Body of pancreas (tissue), 4 donors: Measurements from ENCODE around the gene HKDC1.

Source experiments
- POLR2A ChIP-seq, 3 donors: fragments of 450-650 bp; IDR thresholded peaks; one replicate each; pipeline ENCODE4 v1.6.1; 2016; ENCODE audit warnings: antibody characterized with exemption in 3 of 3, mild to moderate bottlenecking in 2 of 3
- TF ChIP-seq, protein P1 (sequence below), 7 experiments: fragments of 450-650 bp in 4 of 7; fragments of 200-600 bp in 3 of 7; sonication (generic) in 3 of 7; IDR thresholded peaks; one replicate each; pipeline ENCODE4 v1.5.1; 2016 to 2019; ENCODE audit warnings: antibody characterized with exemption in 7 of 7

DNA sequence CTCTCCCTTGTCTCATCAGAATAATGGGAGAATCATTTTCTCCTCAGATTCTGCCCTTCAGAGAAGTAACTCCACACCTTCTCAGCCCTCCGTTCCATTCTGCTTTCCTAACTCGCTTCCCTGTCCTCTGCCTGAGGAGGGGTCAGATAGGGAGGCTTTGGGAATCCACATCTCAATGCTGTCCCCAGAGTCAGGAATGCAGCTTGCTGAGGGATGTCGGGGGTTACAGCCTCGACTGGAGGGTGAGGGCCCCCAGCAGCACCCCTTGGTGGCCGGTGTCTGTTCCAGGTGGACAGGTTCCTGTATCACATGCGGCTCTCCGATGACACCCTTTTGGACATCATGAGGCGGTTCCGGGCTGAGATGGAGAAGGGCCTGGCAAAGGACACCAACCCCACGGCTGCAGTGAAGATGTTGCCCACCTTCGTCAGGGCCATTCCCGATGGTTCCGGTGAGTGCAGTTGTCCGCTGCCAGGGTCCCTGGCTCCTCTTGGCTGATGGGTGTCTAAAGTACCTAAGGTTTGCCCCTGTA is 6.9 kb downstream of the HKDC1 start:
- TF ChIP-seq, protein P1, sequence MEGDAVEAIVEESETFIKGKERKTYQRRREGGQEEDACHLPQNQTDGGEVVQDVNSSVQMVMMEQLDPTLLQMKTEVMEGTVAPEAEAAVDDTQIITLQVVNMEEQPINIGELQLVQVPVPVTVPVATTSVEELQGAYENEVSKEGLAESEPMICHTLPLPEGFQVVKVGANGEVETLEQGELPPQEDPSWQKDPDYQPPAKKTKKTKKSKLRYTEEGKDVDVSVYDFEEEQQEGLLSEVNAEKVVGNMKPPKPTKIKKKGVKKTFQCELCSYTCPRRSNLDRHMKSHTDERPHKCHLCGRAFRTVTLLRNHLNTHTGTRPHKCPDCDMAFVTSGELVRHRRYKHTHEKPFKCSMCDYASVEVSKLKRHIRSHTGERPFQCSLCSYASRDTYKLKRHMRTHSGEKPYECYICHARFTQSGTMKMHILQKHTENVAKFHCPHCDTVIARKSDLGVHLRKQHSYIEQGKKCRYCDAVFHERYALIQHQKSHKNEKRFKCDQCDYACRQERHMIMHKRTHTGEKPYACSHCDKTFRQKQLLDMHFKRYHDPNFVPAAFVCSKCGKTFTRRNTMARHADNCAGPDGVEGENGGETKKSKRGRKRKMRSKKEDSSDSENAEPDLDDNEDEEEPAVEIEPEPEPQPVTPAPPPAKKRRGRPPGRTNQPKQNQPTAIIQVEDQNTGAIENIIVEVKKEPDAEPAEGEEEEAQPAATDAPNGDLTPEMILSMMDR (IDR thresholded peaks at IDR 0.05): no peak
- TF ChIP-seq POLR2A (IDR thresholded peaks at IDR 0.05): no peak
